Measurements from ENCODE around the gene KCNK10.
A peak's percentile ranks its signal among the peaks of the same experiment; 100 is the strongest.

The KCNK10 gene

DNA sequence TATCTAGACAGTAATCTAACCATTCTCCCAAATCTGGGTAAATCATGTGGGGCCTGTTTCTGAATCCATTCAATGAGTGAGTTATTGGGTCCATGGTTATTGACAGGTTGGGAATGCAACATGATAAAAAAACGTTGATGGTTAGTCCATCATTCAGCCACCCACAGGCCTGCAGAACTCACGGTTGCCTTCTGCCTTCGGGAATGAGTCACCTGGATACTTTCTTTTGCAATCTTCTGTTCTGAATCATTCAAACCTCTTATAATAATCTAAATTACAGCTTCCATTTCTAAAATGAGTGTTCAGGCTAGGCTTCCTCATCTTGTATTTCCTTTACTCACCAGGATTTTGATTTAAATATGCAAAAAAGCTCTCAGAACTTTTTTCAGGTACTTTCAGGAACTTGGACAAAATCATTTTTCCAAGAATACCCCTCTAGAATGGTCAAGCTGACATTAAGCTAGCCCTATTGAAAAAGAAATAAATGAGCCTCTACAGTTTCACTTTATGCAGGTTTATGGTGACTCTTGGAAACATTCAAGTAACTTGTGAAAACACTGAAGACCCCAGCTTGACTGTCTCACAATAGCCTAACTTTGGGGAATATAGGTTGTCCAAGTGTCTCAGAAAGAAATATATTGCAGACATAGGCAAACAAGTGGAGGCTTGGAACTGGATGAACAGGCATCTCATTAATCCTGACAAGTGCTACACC, 94.4 kb downstream of the KCNK10 start:
- DNase-seq (ENCODE audit: low read depth, low spot score) = no peak

DNA sequence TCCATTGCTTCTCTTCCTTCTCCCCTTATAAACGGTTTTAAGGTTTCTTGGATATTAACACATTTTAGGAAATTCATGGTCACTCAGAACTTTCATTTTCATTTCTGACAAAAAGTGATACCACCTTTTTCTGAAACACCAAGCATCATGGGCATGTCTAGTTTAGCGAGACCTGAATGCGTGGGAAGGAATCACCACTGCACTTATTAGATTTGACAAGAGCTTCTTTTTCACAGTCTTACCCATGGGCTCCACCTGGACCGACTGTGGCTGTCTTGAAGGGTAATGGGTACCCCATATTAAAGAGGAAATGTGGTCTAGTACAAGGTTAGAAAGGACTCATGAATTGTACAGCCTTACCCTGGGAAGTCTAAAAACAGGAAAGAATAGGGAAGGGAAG, 95.4 kb downstream of the KCNK10 start:
- no peak for DNase-seq (ENCODE audit: low read depth, low spot score)

DNA sequence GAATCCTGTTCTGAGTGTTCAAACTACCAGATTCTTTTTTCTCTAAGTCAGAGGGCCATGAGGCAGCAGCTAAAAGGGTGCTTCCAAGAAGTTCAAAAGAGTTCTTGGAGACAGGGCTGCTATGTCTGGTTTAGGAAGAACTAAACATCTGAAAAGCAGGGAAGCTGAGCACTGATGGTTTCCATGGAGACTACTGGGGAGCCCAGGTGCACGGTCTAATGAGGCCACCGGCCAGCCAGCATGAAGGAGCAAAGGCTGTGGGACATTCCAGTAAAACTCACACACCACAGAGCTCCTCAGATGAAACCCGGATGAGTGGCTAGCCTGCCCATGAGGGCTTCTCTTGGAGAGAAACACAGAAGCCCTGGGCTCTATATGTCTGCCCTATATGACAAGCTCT, 97.3 kb downstream of the KCNK10 start:
- no peak for DNase-seq (ENCODE audit: low read depth, low spot score)

DNA sequence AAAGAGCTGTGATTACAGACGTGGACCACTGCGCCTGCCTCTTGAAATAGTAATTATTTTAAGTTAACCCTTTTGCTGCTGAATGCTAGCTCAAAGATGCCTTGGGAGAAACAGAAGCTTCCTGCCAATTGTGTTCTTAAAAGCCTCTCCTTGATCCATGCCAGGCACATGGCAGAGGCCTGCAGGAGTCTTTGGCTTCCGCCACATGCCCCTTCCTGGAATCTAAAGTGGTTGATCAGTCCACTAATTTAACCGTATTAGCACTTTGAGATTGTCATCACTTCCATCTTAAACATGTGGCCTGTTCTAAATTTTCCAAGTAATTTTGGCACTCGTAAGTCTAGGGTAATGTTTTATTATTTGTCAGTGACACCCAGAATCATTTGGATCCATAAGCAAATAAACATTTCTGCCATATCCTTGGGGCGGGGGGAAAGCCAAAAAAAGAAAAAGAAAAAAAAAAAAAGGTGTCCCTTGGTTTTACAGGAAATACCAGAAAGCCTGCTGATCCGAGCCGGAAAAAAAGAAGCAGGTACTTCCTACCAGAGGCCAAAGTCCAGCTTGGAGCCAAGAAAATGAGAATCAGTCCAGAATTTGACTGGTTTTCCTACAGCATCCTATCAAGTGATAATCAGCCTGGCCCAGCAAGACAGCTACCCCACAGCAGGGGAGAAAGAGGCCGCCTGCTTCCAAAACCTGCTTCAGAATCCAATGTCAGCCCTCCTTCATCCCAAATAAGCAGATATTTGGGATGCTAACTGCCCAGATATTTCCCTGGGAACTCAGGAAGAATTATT, 104.8 kb downstream of the KCNK10 start:
- DNase-seq (ENCODE audit: low read depth, low spot score) = no peak

DNA sequence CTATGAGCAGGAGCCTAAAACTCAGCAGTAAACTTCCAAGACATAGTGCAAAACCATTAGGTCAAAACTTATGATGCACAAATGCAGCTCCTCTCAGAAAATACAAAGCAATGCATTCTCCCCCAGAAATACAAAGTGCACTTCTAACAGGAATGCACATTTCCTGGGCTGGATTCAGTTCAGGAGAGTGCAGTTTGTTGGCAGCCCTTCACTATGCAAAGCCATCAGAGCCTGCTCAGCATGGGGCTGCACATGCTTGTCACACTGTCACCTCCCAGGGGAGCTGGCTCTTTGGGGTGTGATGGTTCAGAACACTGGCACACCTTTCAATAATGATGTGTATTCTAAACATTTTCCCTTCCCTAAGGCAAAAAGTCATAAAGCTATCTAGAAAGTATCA, 110.4 kb downstream of the KCNK10 start:
- DNase-seq (ENCODE audit: low read depth, low spot score) = no peak

DNA sequence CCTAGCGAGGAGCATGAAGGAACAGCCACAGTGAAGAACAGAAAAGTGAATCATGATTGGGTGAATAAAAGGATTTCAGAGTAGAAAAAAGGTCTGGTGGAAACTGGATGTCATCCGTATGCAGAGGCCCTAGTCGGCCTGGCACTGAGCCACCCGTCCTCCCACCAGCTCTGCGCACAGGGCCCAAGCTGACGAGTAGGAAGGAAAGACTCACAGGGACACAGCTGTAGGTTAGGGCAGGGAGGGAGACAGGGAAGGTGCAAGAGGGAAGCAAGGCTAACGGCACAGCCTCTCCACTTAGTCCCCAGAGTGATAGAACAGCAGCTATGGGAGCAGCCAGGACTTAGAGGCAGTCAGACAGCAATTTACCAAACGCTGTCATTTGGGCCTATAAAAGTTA, 112.6 kb downstream of the KCNK10 start:
- no peak for DNase-seq (ENCODE audit: low read depth, low spot score)

DNA sequence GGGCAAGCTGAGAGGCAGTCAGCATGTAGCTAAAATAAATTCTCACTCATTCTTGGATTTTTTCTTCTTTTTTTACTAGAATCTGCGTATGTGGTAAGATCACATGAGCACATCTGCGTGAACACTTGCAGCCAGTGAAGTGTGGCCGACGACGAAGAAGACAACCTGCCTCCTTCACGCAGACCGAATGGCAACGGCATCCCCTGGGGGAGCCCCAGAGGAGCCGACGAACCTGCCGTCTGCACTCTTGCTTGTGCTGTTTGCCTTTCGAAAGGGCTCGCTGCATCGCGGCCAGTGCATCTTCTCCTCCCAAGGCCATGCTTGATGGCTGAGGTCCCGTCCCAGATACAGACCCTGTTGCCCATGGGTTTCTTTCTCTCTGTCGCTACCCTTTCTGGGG, 113.8 kb downstream of the KCNK10 start:
- no peak for DNase-seq (ENCODE audit: low read depth, low spot score)

DNA sequence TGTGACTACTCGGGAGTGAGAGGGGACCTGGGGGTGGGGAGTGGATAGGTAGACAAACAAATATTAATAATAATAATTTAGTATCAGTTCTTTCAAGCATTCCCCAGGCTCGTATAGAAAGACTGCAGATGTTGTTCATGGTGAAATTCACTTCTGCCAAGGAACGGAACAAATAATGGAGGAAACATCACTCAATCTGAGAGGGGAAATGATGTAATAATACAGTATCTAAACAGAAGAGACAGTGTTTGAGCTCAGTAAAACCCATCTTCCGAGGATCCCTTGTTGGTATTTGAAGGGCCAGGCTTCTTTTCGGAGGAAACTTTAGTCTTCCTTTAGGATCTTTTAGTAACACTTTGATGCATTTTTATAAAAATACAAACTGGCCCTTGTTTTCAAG, 114.2 kb downstream of the KCNK10 start:
- DNase-seq (ENCODE audit: low read depth, low spot score) = no peak

DNA sequence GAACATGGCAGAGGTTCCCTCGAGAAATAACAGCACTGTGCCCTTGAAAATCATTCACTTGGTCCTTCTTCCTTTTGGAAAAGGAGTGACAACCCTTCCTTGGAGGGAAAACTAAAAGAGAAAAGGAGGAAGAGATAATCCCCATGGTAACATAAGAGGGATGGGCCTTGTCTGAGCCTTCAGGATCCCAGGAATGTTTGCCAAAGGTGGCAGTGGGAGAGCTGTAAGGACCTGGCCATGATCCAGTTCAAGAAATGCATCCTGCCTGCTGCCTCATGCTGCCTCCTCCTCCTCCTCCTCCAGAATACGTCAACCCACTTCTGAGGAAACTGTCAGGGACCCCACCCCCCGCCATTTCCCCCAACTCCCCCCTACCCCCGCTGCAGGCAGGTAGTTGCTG, 118.8 kb downstream of the KCNK10 start:
- no peak for DNase-seq (ENCODE audit: low read depth, low spot score)

DNA sequence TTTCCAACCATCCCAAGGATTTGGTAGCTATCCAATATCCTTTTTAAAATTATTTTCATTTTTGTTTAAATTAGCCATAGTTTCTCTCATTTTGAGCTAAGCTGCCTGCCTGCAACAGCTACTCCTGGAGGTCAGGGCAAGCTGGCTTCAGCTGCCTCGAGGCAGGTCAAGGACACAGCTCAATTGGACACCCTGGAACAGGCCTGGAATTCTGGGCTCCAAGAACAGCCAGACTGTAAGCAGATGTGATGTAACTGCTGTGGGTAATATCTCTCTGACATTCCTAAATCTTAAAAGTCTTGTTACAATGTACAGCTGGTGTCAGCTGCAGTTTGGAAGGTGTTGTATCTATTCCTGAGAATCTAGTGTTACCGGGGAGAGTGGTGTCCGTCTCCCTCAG, 119.8 kb downstream of the KCNK10 start:
- DNase-seq (ENCODE audit: low read depth, low spot score) = no peak

DNA sequence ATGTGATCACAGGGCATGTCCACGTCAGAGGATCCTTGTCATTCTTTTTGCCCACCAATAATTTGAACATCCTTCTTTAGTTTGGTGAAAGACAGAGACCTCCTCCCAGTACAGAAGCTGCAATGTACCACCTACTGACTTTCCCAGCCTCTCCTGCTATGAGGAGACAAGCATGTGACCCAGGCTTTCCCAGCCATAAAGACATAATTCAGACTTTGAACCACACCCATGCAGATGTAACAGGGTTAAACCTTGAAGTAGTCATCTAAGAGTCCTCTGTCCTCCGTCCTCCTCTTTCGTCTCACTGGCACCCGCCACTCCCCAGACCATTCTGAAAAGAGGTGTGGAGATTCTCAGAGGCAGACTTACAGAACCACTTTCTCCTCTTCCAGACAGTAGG, 120.8 kb downstream of the KCNK10 start:
- no peak for DNase-seq (ENCODE audit: low read depth, low spot score)

DNA sequence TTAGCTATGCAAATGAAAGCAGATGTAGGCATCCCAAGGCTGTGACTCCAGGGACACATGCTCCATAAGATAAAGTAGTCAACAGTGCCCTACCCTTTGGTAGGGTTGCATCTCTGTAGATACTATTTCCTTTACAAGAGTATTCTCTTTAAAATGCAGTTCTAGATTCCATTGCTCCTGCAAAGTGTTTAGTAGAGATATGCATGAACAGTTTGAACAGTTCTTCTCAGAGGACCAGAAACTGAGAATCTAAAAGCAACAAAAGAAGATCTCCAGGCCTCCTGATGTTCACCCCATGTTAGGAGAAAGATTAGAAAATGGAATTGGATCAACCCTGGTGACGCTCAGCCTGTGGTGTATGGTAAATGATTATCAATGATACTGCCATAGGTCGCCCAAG, 121.2 kb downstream of the KCNK10 start:
- DNase-seq (ENCODE audit: low read depth, low spot score) = no peak

DNA sequence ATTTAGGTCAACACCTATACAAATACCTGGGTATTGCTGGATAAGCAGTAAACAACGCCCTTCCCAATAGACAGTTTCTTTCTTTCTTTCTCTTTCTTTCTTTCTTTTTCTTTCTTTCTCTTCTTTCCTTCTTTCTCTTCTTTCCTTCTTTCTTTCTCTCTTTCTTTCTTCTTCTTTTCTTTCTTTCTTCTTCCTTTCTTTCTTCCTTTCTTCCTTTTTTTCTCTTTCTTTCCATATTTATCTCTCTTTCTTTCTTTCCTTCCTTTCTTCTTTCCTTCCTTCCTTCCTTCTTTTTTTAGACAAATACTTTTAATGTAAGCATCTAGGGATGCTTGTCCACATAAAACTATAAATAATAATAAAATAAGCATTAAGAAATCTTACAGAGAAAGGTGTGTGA, 123.2 kb downstream of the KCNK10 start:
- DNase-seq (ENCODE audit: low read depth, low spot score) = no peak

DNA sequence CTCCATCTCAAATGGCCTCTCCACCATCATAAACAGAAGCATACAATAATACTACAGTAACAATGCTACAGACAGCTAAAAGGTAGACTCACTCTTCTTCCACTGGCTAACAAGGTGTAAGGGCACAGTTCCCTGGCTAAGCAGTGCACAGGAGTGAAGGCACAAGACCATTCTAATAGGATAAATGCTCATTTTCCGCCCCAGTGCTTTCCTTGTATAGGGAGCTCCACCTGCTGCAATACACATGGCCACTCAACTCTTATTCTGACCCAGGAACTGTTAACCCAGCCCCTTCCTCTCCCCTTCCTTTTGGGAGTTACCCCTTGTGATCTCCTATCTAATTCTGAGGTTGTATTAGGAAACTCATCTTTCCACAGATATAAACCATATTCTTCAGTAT, 124.6 kb downstream of the KCNK10 start:
- DNase-seq (ENCODE audit: low read depth, low spot score) = no peak

DNA sequence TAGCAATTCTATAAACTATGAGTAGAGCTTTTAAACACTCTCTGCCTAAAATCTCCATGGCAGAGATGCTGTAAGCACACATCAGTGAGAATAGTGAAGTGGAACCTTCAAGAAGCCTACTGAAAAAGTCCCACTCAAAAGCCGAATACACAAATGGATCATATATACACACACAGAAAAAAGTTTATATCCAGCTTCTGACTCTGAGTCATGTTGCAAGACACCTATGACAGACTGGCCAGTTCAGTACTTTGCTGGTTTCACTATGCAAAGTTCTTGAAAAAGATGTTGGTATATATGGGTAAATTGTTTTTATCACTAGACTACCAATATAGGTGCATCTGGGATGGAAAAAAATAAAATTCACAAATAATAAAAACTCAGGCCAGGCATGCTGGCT, 126.1 kb downstream of the KCNK10 start:
- DNase-seq (ENCODE audit: low read depth, low spot score) = no peak

DNA sequence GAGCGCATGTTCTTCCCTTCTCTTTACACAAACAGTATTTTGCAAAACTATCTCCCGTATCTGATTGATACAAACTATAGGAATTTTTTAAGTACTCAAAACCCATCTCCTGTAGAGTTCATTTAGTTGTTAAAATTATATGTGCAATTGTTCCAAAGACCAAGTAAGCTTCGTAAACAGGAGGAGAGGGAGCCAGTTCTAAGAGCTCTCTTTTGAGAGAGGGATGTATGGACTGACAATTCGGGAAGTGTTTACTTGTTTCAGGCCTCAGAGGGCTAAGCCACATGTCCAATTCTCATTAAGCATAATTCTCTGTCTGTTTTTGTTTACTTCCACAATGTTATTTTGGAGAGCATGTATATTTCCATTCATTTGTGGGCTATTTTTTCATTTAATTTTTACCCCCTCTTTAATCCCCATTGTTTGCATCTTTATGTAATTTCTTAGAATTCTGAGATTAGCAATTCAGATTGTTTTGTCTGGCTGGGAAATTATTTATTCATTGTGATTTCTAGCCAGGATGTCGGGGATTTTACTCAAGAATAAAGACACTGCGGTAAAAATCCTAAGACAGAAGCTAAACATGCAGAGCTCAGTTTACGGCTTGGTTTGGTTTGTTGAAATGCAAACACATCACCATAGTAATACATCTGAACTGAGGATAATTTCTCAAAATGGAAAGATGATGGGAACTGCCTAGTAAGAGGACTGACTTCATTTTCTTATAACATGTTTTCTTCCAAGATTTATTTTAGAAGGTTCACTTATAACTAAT, 126.8 kb downstream of the KCNK10 start:
- DNase-seq (ENCODE audit: low read depth, low spot score) = no peak

DNA sequence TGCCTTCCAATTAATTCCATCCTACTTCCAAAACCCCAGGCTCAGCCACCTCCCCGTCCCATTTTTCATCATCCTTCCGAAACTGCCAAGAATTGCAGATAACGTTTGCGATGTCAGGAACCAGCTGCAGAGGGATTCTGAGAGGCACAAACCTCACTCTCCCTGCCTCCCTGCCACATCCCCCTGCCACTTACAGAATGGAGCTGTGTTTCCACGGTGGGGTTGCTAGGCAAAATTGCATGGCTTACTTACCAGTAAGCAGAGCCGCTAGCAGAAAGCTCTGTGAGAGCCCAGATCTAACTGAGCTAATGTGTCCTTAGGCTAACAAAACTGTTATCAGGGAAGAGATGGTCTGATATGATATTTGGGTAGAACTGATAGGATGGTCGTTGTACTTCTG, 127.4 kb downstream of the KCNK10 start:
- no peak for DNase-seq (ENCODE audit: low read depth, low spot score)

DNA sequence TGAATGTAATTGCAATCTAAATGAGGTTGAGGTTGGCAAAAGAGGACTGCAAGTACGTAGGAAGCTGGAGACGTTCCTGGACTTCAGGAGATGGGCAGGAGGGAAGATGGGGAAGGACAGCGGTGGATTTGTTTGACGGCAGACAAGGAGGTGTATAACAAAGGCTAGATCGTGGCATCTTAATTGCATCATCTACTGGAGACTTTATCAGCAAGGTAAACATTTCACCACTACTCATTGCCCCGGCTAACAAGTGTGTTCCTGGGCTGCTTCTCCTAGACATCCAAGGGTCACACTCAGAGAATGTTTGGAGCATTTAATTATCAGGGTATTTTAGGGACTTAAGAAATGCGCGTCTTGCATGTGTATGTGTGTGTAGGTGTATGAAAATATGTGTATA, 128.5 kb downstream of the KCNK10 start:
- no peak for DNase-seq (ENCODE audit: low read depth, low spot score)

DNA sequence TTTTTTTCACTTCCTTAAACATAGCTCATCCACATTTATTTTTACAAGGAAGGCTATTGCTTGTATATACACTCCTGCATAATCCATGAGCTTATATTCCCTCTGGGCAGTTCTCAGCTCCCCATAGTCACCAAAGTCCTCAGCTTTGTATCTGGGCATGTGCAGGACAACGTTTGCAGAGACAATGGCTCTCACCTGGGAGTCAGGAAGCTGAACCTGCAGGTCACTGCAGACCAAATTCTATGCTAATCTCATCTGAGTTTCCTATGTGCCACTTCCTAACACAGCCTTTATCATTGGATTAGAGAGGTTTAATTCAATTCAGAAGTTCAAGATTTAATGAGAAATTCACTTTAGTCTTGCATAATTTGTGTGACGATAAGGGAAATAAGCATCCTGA, 131.5 kb downstream of the KCNK10 start:
- no peak for DNase-seq (ENCODE audit: low read depth, low spot score)

DNA sequence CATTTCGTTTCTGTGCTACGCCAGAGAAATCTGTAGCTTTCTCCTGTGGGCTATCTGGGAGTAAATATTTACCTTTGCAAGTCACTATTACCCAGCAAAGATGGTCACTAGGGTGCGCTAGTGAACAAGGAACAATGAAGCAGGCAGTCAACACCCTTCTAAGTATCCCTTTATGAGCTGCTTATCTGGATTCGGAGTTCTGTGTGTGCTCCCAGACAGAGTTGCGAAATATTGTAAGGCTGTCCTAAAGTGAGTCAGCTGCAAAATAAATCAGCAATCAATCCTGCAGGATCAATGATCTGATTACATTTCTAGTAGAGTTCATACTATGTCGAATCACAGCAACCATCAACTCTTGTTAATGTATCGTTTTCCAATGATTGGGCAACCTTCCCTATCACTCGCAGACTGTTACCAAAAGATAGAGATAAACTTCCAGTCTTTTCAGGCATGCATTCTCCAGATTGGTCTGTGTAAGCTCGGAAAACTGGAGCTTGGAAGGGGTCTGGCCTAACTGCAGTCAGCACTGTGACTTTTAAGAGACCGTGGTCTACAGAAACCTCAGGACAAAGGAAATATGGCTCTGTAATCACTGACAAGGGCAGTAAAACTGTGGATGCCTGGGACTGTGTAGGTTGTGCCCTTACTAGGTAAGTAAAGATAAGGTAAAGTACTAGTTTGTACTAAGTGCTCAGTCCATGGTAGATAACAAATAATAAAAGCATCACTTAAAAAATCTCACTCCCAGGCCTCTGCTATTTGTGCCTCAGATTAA, 133.5 kb downstream of the KCNK10 start:
- DNase-seq (ENCODE audit: low read depth, low spot score) = peak; percentile 57

DNA sequence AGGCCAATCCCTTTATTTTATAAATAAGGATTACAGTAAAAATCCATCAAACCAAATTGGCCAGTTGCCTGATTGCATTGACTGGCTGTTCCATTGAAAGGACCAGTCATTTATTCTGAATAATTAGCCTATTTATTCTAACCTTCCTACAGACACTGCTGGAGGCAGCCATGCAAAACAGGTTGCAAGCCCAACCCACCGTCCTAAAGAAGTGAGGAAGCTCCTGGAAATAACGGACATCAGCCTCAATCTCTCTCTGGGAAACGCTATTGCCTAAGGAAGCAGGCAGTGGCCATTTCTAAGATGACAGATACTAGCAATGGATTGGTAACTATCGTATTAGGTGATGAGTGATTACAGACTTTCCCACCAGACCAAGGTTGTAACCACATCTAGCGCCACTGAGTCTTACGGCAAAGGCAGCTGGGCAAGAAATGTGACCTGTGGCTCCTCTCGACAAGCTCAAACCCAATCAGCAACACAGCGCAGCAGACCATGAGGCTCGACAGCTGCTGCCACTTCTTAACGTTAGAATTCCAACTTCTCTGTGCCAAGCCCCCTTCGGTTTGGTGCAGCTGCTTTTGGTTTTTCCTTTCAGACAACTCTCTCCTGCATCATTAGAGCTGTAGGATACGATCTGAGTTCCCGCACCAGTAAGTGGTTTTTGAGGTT, 134.2 kb downstream of the KCNK10 start:
- no peak for DNase-seq (ENCODE audit: low read depth, low spot score)
